NCI-H748 treated with DMSO at 0.1 percent for 48 hours (cell line): ENCODE measurements around the gene NPPC.
A peak's percentile ranks its signal among the peaks of the same experiment; 100 is the strongest.
"Not testable (repeated sequence)": the region's sequence is repeated elsewhere in the genome, so short reads cannot be mapped to it uniquely, and the experiment has no call there.

Experiments used
- DNase-seq: peaks from one replicate; lab custom pipeline; 2025; lab: John Stamatoyannopoulos, UW

Gene NPPC

DNA sequence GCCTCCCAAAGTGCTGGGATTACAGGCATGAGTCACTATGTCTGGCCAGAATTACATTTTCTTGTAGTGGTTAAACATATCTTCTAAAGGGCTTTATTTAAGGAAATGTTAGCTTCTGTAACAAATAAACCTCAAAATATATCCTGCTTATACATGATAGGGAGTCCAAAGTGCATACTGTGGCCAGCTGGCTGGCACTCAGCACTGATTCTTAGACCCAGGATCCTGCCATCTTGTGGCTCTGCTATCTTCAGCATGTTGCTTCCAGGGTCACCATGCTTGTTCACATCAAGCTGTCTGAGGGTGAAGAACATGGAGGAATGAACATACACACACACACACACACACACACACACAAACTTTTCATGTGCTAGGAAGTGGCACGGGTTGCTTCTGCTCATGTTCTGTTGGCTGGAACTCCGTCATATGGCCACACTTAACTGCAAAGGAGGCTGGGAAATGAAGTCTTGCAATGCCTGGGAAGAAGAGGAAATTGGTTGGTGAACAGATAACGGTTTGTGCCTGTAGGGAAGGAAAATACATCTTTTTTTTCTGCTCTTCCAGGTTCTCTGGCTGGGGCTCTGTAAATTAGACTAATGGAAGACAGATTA is 40.0 kb downstream of the NPPC start:
- no peak for DNase-seq

DNA sequence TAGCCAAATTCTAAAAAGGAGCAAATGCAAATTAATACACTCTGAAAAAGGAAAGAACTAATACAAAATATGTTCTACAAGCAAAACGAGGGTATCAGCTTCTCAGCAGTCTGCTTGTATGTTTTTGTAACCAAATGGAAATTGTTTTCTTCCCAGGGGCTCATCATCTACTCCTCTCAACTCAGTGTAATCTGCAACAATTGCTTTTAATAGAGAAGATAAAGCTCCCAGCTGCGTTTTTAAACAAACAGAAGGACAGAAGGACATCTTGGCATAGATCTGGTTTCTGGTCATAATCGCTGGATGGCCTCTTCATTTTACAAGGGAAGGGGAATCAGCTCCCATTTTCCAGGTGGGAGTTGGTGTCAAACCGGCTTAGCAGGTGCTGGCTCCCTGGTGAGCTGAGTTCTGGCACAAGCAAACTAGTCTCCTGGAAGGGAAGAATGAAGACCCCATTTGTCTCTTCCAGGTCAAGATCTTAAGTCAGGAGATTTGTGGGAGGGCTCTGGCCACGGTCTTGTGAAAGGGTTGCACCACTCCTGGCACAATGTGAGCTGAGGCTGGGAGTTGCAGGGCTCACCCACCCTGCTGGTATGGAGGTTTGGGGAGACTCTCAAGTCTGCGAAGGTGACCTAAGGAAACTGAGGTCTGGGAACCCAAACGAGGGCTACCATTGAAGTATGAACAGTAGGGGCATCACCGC is 41.6 kb downstream of the NPPC start:
- DNase-seq: peak; percentile 61

DNA sequence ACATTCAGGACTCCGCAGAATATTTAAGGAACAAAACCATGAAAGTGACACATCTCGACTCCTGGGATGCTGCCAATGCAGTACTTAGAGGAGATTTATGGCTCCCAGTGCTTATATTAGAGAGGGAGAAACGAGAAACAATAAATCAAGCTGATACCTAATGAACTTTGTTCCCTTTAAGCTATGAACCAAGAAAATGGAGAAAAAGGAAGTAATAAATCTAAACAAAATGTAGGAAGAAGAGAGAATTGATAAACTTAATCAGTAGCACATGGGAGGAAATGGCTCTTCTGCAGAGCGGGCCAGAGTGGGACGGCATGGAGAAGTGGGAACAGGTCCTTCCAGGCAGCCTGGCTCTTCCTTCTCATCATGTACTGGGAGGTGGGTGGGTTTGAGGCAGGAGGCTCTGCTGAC is 42.7 kb downstream of the NPPC start:
- DNase-seq: no peak

DNA sequence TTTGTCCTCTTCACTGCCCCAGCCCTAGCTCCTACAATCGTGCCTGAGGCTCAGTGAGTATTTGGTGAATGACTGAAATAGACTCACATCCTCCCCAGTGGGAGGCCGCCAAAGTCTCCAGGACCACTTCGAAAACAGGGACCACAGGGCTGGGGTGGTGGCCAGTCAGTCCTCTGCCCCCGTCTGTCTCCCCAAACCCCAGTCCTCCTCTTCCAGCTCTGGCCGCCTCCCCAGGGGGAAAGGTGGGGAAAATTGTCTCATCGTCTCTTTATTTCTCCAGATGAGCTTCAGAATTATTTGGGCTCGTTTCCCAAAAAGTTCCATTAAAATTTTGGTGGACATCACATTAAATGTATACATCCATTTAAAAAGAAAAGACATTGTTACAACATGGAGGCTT is 43.5 kb downstream of the NPPC start:
- DNase-seq: no peak

DNA sequence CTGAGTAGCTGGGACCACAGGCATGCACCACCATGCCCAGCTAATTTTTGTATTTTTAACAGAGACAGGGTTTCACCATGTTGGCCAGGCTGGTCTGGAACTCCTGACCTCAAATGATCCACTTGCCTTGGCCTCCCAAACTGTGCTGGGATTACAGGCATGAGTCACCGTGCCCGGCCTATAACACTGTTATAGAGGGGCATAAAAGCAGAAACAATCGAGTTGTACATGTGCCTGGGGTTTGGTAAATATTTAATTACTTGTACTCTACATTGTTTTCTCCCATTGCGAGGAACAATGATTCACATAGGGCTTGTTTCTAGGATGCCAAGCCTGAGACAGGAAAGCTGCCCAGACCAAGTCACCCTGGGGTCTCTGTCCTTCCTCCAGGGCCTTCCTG is 45.8 kb downstream of the NPPC start:
- DNase-seq: not testable (repeated sequence)

DNA sequence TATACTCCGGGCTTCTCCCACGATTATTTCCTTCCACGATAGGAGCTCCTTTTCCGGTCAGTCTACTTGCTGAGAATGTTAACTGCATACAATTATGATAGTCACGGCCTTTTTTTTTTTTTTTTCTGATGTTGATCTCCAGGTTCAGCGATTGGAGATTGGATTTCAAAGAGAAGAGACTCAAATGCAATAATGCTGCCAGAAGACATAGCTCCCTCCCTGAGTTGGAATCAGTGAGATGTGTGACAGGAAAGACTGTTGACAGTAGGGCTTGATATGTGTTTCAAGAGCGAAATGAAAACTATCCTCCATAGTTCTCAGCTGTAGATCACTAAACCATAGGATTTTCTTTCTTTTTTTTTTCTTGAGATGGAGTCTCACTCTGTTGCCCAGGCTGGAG is 47.0 kb downstream of the NPPC start:
- DNase-seq: no peak

DNA sequence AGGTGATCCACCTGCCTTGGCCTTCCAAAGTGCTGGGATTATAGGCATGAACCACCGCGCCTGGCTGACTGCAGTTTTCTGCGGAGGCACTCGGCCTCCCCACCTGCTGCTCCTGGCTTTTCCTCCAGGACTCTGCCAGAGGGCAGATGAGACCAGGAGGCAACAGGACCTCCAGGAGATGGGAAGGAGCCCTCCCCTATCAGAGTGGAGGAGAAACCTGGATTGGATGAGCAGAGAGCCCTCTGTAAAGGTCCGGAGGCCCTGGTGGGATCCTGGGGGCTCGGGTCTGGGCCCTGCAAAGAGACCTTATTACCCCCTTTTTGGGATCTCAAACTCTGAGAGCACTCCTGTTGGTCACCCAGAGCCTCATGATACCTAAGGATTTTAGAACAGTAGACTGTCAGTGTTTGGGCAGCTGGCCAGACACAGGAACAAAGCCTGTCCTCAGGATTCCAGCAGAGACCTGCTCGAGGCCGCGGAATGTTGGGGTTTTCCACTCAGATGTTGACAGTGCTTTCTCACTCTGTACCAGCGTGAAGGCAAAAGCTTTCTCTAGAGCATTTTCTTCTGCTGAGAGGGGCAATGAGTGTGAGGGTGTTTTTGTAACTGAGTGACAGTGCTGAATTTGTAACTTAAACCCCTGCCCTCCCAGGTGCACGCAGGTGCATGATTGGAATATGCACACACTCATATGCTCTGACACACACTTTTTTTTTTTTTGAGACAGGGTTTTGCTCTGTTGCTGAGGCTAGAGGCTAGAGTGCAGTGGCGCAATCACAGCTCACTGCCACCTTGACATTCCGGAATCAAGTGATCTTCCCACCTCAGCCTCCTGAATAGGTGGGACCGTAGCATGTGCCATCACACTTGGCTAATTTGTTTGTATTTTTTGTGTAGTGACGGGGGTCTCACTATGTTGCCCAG is 48.4 kb downstream of the NPPC start:
- no peak for DNase-seq

DNA sequence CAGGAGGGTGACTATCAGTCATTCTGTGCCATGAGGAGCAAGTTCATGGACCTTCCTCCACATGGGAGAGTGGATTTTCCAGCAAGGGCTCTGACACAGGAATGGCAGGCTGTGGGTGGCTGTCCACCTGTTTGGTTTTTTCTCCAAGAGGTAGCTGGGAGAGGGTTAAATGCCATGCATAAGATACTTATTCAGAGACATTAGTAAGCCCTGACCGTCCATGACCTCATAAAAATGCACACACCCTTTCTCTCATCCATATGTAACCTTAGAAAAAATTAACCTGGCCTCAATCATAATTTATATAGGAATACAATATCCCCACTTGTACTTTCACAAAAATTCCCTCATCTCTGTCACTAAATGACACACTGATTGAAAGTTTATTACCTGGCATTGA is 51.3 kb downstream of the NPPC start:
- DNase-seq: no peak
